Breast epithelium (tissue), 3 donors: Measurements from ENCODE around the gene ALKBH3.

Experiments used
- CTCF ChIP-seq, 3 donors: fragments of 450-650 bp; IDR thresholded peaks; one replicate each; pipeline ENCODE4 v1.5.1; 2016 to 2017; ENCODE audit warnings: antibody characterized with exemption in 3 of 3, mild to moderate bottlenecking in 3 of 3, moderate library complexity in 3 of 3
- POLR2A ChIP-seq: fragments of 450-650 bp; IDR thresholded peaks from one replicate; pipeline ENCODE4 v1.6.1; 2016; ENCODE audit warnings: antibody characterized with exemption, mild to moderate bottlenecking, moderate library complexity
- POLR2AphosphoS5 ChIP-seq, 3 donors: sonication (generic); formaldehyde crosslinking; IDR thresholded peaks; one replicate each; pipeline ENCODE4 v1.6.1; 2017; ENCODE audit warnings: antibody characterized with exemption in 3 of 3

GRCh38 chr11:43941257-43941994 is 60.8 kb downstream of the ALKBH3 start:
- no peak for TF ChIP-seq CTCF (IDR thresholded peaks at IDR 0.05)
- no peak for TF ChIP-seq POLR2A
- TF ChIP-seq POLR2AphosphoS5 (IDR thresholded peaks at IDR 0.05) = no peak
